Measurements from ENCODE around the gene FBXO34. TPM values are rescaled to one million over a fixed set of nuclear protein-coding genes. Genes with fewer than 3 reads are reported as not detected.
"Not testable (repeated sequence)": the region's sequence is repeated elsewhere in the genome, so short reads cannot be mapped to it uniquely, and the experiment has no call there.

FBXO34 gene
- total RNA-seq, 1 donor from 2014 or later = 32.4 TPM

DNA sequence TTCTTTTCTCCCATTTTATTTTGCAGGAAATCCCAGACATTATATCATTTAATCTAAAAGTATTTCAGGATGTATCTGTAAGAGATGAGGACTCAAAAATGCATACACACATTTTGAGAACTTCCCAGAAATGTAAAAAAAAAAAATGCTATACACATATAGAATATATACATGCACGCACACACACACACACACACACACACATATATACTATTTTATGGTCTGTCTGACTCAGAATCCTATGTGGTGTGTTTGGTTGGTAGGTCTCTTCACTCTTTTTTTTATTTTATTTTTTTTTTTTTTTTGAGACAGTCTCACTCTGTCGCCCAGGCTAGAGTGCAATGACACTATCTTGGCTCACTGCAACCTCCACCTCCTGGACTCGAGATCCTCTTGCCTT, 65.5 kb downstream of the FBXO34 start:
- TF ChIP-seq, protein P1, sequence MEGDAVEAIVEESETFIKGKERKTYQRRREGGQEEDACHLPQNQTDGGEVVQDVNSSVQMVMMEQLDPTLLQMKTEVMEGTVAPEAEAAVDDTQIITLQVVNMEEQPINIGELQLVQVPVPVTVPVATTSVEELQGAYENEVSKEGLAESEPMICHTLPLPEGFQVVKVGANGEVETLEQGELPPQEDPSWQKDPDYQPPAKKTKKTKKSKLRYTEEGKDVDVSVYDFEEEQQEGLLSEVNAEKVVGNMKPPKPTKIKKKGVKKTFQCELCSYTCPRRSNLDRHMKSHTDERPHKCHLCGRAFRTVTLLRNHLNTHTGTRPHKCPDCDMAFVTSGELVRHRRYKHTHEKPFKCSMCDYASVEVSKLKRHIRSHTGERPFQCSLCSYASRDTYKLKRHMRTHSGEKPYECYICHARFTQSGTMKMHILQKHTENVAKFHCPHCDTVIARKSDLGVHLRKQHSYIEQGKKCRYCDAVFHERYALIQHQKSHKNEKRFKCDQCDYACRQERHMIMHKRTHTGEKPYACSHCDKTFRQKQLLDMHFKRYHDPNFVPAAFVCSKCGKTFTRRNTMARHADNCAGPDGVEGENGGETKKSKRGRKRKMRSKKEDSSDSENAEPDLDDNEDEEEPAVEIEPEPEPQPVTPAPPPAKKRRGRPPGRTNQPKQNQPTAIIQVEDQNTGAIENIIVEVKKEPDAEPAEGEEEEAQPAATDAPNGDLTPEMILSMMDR (IDR thresholded peaks at IDR 0.05; ENCODE audit: unreplicated experiment) = no peak
- no peak overlapping the region for H3K4me3 Mint-ChIP-seq (ENCODE audit: low read depth)
- H3K36me3 Mint-ChIP-seq (ENCODE audit: insufficient read depth) = no peaks in the 10 kb centered on the region
- no peak for DNase-seq (ENCODE audit: low spot score, unreplicated experiment)
- peaks cover 41% of the 10 kb centered on the region for H3K4me1 Mint-ChIP-seq (ENCODE audit: low read depth)
- no peak overlapping the region for H3K27ac Mint-ChIP-seq
- no peaks in the 10 kb centered on the region for H3K9me3 Mint-ChIP-seq (ENCODE audit: low read depth)
- H3K27me3 Mint-ChIP-seq = no peaks in the 10 kb centered on the region

DNA sequence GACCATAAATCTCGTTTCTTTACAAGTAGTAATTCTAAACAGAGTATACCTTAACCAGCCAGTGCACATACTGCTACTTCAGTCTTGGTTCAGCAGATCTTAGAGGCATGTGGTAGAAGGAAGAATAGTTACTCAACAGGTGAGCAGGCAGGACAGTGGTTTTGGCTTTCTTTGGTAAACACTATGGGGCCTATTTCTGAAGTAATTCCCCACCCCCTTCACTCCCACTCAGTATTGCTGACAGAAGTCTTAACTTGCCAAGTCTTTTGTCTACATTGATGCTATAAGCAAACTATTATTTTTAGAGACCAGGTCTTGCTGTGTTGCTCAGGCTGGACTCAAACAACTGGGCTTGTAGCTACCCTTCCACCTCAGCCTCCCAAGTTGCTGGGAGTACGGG, 68.5 kb downstream of the FBXO34 start:
- H3K4me3 Mint-ChIP-seq (ENCODE audit: low read depth) = no peak overlapping the region
- no peak for DNase-seq (ENCODE audit: low spot score, unreplicated experiment)
- H3K36me3 Mint-ChIP-seq (ENCODE audit: insufficient read depth) = no peaks in the 10 kb centered on the region
- no peaks in the 10 kb centered on the region for H3K27me3 Mint-ChIP-seq
- peaks cover 27% of the 10 kb centered on the region for H3K4me1 Mint-ChIP-seq (ENCODE audit: low read depth)
- TF ChIP-seq, protein P1 (IDR thresholded peaks at IDR 0.05; ENCODE audit: unreplicated experiment) = no peak
- no peaks in the 10 kb centered on the region for H3K9me3 Mint-ChIP-seq (ENCODE audit: low read depth)
- H3K27ac Mint-ChIP-seq = no peak overlapping the region

DNA sequence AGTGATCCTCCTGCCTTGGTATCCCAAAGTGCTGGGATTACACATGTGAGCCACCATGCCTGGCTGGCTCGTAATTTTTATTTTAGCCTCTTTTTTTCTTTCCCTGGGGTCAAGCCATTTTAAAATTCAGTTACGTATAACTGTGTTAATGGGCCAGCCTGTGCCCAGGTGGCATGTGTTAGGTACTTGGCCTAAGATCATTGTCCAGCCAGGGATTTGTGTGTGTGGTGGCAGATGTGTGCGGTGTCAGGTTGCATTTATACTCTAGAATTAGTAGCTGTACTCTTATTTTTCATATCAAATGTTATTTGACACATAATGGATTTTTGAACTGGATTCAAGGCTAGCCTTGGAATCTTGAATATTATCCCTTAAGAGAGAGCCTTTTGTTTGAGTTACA, 69.3 kb downstream of the FBXO34 start:
- no peak for DNase-seq (ENCODE audit: low spot score, unreplicated experiment)
- Mint-ChIP-seq H3K4me3 (ENCODE audit: low read depth) (no peak overlapping the region), H3K27ac (no peak overlapping the region), H3K4me1 (ENCODE audit: low read depth) (peaks cover 22% of the 10 kb centered on the region), H3K27me3 (no peaks in the 10 kb centered on the region), H3K9me3 (ENCODE audit: low read depth) (no peaks in the 10 kb centered on the region), H3K36me3 (ENCODE audit: insufficient read depth) (no peaks in the 10 kb centered on the region)
- TF ChIP-seq, protein P1 (IDR thresholded peaks at IDR 0.05; ENCODE audit: unreplicated experiment) = no peak

DNA sequence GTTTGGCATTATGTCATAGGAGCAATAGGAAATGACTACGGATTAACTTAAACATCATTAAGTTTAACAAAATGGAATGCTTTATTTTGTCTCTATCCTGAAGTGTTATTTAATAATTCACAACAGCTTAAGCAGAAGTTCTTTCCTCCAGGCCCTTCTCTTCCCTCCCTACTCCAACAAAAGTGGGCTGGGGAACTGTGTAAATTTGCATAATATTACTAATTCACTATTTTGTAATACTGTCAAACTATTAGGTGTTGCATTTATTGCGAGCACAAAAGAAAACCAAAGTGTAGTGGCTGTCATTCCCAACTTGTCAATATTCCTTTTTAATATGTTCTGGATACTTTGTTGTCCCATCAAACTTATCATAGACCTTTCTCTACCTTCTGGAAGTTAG, 70.6 kb downstream of the FBXO34 start:
- DNase-seq (ENCODE audit: low spot score, unreplicated experiment) = no peak
- no peaks in the 10 kb centered on the region for H3K36me3 Mint-ChIP-seq (ENCODE audit: insufficient read depth)
- no peaks in the 10 kb centered on the region for H3K9me3 Mint-ChIP-seq (ENCODE audit: low read depth)
- H3K27me3 Mint-ChIP-seq = no peaks in the 10 kb centered on the region
- no peak overlapping the region for H3K27ac Mint-ChIP-seq
- peaks cover 24% of the 10 kb centered on the region for H3K4me1 Mint-ChIP-seq (ENCODE audit: low read depth)
- no peak overlapping the region for H3K4me3 Mint-ChIP-seq (ENCODE audit: low read depth)
- TF ChIP-seq, protein P1 (IDR thresholded peaks at IDR 0.05; ENCODE audit: unreplicated experiment) = no peak

DNA sequence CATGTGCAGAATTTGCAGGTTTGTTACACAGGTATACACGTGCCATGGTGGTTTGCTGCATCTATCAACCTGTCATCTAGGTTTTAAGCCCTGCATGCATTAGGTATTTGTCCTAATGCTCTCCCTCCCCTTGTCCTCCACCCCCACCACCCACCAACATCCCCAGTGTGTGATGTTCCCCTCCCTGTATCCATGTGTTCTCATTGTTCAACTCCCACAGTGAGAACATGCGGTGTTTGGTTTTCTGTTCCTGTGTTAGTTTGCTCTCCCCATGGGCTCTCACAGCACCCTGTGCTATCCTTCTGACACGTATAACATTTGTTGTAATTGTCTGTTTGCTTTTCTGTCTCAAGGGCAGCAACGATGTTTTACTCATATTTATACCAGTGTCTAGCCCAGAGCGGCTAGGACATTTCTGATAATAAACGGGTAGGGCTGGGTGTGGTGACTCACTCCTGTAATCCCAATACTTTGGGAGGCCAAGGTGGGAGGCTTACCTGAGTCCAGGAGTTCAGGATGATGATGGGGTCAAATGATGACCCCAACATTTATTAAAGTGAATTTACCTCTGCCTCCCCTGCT, 73.5 kb downstream of the FBXO34 start:
- not testable (repeated sequence) for H3K36me3 Mint-ChIP-seq (ENCODE audit: insufficient read depth); H3K4me3 Mint-ChIP-seq (ENCODE audit: low read depth); H3K27me3 Mint-ChIP-seq; DNase-seq (ENCODE audit: low spot score, unreplicated experiment); H3K27ac Mint-ChIP-seq; H3K9me3 Mint-ChIP-seq (ENCODE audit: low read depth)
- peaks cover 30% of the 10 kb centered on the region for H3K4me1 Mint-ChIP-seq (ENCODE audit: low read depth)

DNA sequence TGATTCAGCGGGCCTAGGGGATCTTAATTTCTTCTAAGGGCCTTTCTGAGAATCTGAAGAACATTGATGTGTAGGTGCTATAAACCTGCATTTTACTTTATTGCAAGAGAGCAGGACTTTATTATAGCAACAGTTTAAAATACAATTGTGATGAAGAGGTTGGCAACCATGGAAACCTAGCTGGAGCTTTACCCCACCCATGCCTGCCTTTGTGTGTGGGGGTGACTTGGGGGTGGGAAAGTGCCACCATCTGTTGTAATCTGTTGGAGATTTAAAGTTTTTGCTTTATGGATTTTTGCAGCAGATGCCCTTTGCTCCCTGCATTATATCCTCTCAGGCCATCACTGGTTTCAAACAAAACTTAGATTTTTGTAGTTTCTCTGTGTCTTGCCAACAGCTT, 75.8 kb downstream of the FBXO34 start:
- no peak overlapping the region for H3K4me3 Mint-ChIP-seq (ENCODE audit: low read depth)
- H3K4me1 Mint-ChIP-seq (ENCODE audit: low read depth) = peaks cover 25% of the 10 kb centered on the region
- no peaks in the 10 kb centered on the region for H3K9me3 Mint-ChIP-seq (ENCODE audit: low read depth)
- TF ChIP-seq, protein P1 (IDR thresholded peaks at IDR 0.05; ENCODE audit: unreplicated experiment) = no peak
- H3K27ac Mint-ChIP-seq = no peak overlapping the region
- no peaks in the 10 kb centered on the region for H3K27me3 Mint-ChIP-seq
- peaks cover 4% of the 10 kb centered on the region for H3K36me3 Mint-ChIP-seq (ENCODE audit: insufficient read depth)
- no peak for DNase-seq (ENCODE audit: low spot score, unreplicated experiment)
